ENCODE results near the gene ELK4. TPM values are rescaled to one million over a fixed set of nuclear protein-coding genes. Genes with fewer than 3 reads are reported as not detected.

The ELK4 gene
- total RNA-seq, 1 donor from 2014 or later, result 36.3 TPM

DNA sequence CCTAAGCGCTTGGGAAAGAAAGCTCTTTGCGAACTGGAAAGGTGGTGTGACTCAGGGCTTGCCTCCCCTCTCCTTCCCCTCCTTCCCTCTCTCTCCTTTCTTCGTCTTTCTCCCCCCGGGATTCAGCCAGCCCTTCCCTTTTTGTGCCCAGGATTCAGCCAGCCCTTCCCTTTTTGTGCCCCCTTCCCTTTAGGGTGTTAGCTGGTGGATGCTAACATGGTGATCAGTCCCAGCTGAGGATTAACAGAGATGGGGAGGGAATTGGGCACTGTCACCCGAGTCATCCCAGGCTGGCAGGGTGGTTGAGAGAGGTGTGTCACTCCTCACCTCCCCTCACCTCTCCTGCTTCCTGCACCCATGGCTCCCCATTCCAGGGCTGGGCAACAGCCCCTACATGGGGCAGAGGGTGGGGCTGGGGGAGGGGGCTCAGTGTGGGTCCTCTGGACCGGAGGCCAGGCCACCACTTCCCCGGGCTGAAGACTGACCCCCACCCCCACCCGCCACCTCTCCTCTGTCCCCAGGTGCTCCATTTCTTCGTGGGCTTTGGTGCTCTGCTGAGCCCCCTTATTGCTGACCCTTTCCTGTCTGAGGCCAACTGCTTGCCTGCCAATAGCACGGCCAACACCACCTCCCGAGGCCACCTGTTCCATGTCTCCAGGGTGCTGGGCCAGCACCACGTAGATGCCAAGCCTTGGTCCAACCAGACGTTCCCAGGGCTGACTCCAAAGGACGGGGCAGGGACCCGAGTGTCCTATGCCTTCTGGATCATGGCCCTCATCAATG, 51.5 kb downstream of the ELK4 start:
- Histone ChIP-seq H3K9me3 (replicated peaks) (no peaks in the 10 kb centered on the region), H3K27me3 (ENCODE audit: low read depth) (peaks cover 48% of the 10 kb centered on the region), H3K4me1 (peaks cover 18% of the 10 kb centered on the region), H3K36me3 (no peaks in the 10 kb centered on the region), H3K27ac (replicated peaks) (no peak overlapping the region), H3K4me3 (no peak overlapping the region)
- no peak for DNase-seq
- TF ChIP-seq, protein P1, sequence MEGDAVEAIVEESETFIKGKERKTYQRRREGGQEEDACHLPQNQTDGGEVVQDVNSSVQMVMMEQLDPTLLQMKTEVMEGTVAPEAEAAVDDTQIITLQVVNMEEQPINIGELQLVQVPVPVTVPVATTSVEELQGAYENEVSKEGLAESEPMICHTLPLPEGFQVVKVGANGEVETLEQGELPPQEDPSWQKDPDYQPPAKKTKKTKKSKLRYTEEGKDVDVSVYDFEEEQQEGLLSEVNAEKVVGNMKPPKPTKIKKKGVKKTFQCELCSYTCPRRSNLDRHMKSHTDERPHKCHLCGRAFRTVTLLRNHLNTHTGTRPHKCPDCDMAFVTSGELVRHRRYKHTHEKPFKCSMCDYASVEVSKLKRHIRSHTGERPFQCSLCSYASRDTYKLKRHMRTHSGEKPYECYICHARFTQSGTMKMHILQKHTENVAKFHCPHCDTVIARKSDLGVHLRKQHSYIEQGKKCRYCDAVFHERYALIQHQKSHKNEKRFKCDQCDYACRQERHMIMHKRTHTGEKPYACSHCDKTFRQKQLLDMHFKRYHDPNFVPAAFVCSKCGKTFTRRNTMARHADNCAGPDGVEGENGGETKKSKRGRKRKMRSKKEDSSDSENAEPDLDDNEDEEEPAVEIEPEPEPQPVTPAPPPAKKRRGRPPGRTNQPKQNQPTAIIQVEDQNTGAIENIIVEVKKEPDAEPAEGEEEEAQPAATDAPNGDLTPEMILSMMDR (IDR thresholded peaks at IDR 0.05; ENCODE audit: borderline replicate concordance), result no peak
- intact Hi-C loops (cut with micrococcal nuclease), result no loop called here

DNA sequence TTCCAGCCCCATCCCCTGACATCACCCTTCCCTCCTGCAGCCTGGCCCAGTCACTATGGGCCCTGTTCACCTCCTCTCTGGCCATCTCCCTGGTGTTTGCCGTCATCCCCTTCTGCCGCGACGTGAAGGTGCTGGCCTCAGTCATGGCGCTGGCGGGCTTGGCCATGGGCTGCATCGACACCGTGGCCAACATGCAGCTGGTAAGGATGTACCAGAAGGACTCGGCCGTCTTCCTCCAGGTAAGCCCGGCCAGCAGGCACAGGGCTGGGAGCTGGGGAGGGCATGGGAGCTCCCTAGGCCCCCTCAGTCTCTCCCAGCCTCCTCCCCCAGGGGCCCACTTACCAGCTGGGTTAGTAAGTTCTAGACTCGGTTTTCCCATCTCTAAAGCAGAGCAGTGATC, 52.1 kb downstream of the ELK4 start:
- TF ChIP-seq, protein P1 (IDR thresholded peaks at IDR 0.05; ENCODE audit: borderline replicate concordance), result no peak
- Histone ChIP-seq H3K36me3 (no peaks in the 10 kb centered on the region), H3K27ac (replicated peaks) (no peak overlapping the region), H3K4me1 (peaks cover 18% of the 10 kb centered on the region), H3K4me3 (no peak overlapping the region), H3K9me3 (replicated peaks) (no peaks in the 10 kb centered on the region), H3K27me3 (ENCODE audit: low read depth) (peaks cover 48% of the 10 kb centered on the region)
- no peak for DNase-seq
- intact Hi-C loops (cut with micrococcal nuclease), result no loop called here

DNA sequence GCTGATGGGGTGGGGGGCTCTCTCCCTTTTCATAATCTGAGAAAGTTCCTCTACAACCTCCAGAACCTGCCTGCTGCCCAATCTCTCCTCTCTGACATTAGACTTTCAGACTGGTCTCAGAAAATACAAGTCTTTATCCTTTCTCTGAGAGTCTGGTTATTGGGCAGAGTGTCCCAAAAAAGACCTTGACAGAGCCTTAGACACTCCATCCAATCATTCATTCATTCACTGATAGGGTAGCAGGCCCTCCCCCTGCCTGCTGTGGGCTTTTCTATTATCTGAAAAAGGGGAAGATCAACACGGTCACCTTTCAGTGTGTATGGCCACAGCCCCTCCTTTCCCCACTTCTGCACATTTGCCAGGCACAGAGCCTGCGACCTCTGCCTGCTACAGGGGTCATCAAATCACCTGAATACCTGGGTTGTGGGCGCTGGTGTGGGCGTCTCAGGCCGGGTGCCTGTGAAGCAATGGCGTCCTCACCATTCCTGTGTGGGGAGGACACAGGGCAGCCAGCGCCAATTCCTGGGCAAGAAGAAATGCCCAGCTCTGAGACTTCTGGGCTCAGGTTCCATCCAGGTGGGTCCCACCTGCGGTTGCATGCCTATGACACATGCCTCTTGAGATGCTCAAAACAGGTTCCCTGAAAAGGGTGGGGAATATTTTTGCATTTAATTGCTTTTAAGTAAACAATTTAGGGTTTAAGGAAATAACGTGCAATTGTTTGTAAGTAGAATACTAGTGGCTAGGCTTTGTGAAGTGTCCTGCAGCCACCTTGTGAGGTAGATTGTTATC, 52.8 kb downstream of the ELK4 start:
- Histone ChIP-seq H3K4me1 (peaks cover 18% of the 10 kb centered on the region), H3K27me3 (ENCODE audit: low read depth) (peaks cover 48% of the 10 kb centered on the region), H3K4me3 (no peak overlapping the region), H3K27ac (replicated peaks) (no peak overlapping the region), H3K36me3 (no peaks in the 10 kb centered on the region), H3K9me3 (replicated peaks) (no peaks in the 10 kb centered on the region)
- TF ChIP-seq, protein P1 (IDR thresholded peaks at IDR 0.05; ENCODE audit: borderline replicate concordance), result no peak
- no peak for DNase-seq
- intact Hi-C loops (cut with micrococcal nuclease), result no loop called here

DNA sequence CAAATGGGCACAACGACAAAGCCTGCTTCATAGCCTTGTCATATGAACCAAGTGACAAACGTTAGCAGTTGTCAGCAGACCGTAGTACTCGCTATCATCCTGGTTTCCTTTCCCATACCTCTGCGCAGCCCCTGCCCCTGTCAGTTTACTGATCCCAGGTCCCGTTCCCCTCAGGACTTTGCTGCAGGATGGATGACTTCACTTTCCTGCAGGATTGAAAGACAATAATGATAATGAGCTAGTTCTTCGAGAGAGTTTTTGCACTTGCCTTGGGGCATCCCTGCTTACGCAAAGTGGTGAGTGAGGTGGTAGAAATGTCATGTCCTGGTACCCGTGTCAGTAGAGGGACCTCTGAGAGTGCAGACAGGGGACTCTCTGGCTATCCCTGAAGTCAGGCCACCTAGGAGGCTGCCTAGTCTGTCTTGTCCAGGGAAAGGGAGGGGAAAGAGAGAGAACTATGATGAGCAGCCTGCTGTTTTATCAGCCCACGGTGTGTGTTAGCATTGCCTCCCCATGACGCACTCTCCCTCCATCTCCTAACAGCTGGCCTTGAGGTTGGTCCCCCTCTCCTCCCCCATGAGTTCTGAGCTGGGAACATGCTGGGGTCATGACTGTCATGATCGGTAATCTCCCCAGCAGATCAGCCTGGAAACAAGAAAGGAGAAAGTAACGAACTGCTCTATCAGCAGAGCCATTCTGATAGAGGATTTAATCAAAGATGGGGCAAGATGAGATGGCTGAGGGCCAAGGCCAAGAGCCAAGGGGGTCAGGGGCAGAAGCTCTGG, 53.7 kb downstream of the ELK4 start:
- H3K4me1 ChIP-seq, result peaks cover 12% of the 10 kb centered on the region
- intact Hi-C loops (cut with micrococcal nuclease), result no loop called here
- no peak overlapping the region for H3K4me3 ChIP-seq
- DNase-seq, result no peak
- TF ChIP-seq, protein P1 (IDR thresholded peaks at IDR 0.05; ENCODE audit: borderline replicate concordance), result no peak
- H3K27me3 ChIP-seq (ENCODE audit: low read depth), result peaks cover 48% of the 10 kb centered on the region
- H3K36me3 ChIP-seq, result no peaks in the 10 kb centered on the region
- H3K27ac ChIP-seq (replicated peaks), result no peak overlapping the region
- H3K9me3 ChIP-seq (replicated peaks), result no peaks in the 10 kb centered on the region
